Caco-2 (cell line): ENCODE measurements around the gene TBATA. TPM values are rescaled to one million over a fixed set of nuclear protein-coding genes. Genes with fewer than 3 reads are reported as not detected.

Experiments
- BruUV-seq: library from RNA; stranded (reverse); fragments of 400-500 nt; replicated peaks from 2 replicates; lab custom pipeline; 2021; lab: Mats Ljungman, UMichigan
- CTCF ChIA-PET: fragments of 300-600 bp; sonication (Branson Sonifier 250); formaldehyde crosslinking; loops from one replicate; lab custom pipeline; 2022; ENCODE audit warnings: antibody characterized with exemption; lab: Charles Lee
- POLR2A ChIA-PET: fragments of 300-600 bp; sonication (Branson Sonifier 250); formaldehyde crosslinking; loops from one replicate; lab custom pipeline; 2022; ENCODE audit warnings: antibody characterized with exemption; lab: Charles Lee
- DNase-seq, 2 experiments: peaks; one replicate each; pipeline versions ENCODE4 v3.0.0 to v3.0.0-alpha.2; 2020 to 2022
- H3K27me3 ChIP-seq: replicated peaks from 2 replicates; pipeline ENCODE4 v1.6.0; 2011; ENCODE audit warnings: low read length; ENCODE audit not compliant: control insufficient read depth, insufficient read depth
- H3K36me3 ChIP-seq: 2 replicates; pipeline ENCODE4 v1.5.1; 2011; ENCODE audit warnings: low read length; ENCODE audit not compliant: control insufficient read depth, insufficient read depth
- H3K4me1 ChIP-seq: fragments of 250-450 bp; sonication (Bioruptor Pico); 2 replicates; pipeline ENCODE4 v1.5.1; 2020; ENCODE audit warnings: mild to moderate bottlenecking
- H3K4me3 ChIP-seq: 2 replicates; pipeline ENCODE4 v1.5.1; 2011; ENCODE audit warnings: low read depth, mild to moderate bottlenecking, control low read depth, low read length
- H3K9me3 ChIP-seq: fragments of 250-450 bp; sonication (Bioruptor Pico); 2 replicates; pipeline ENCODE4 v1.5.1; 2020; ENCODE audit warnings: mild to moderate bottlenecking, moderate library complexity
- H3K27ac Mint-ChIP-seq: one replicate; pipeline ENCODE4 v1.8.0; 2022; ENCODE audit warnings: mixed read lengths; ENCODE audit not compliant: unreplicated experiment
- H3K27me3 Mint-ChIP-seq: one replicate; pipeline ENCODE4 v1.8.0; 2022; ENCODE audit warnings: mixed read lengths; ENCODE audit not compliant: insufficient read depth, unreplicated experiment
- H3K36me3 Mint-ChIP-seq: one replicate; pipeline ENCODE4 v1.8.0; 2022; ENCODE audit warnings: mild to moderate bottlenecking, mixed read lengths; ENCODE audit not compliant: insufficient read depth, unreplicated experiment
- H3K4me1 Mint-ChIP-seq: one replicate; pipeline ENCODE4 v1.8.0; 2022; ENCODE audit warnings: low read depth, mixed read lengths; ENCODE audit not compliant: unreplicated experiment
- H3K4me3 Mint-ChIP-seq: one replicate; pipeline ENCODE4 v1.8.0; 2022; ENCODE audit warnings: mild to moderate bottlenecking, moderate library complexity, mixed read lengths; ENCODE audit not compliant: unreplicated experiment
- H3K9me3 Mint-ChIP-seq: one replicate; pipeline ENCODE4 v1.8.0; 2022; ENCODE audit warnings: mixed read lengths; ENCODE audit not compliant: unreplicated experiment
- intact Hi-C: fragments of 100-400 bp; cut with micrococcal nuclease; formaldehyde crosslinking; loops from one replicate; pipeline ENCODE4 v1.10.0; 2022; ENCODE audit not compliant: unreplicated experiment
- total RNA-seq: library from RNA; stranded (reverse); gene quantifications from 2 replicates; pipeline ENCODE4 v1.2.3, GENCODE V29; 2022
- TF ChIP-seq, protein P1 (sequence below), 2 experiments: fragments of 200-600 bp in 1 of 2; IDR thresholded peaks; 1 replicate in 1 of 2; 2 replicates in 1 of 2; pipeline versions ENCODE4 v1.5.1 to v1.8.0; 2011 to 2022; ENCODE audit warnings: antibody characterized with exemption in 1 of 2, control low read depth in 1 of 2, inconsistent platforms in 1 of 2, low read depth in 1 of 2, low read length in 1 of 2, mild to moderate bottlenecking in 1 of 2, moderate library complexity in 1 of 2; ENCODE audit not compliant: insufficient read depth in 1 of 2, severe bottlenecking in 1 of 2, unreplicated experiment in 1 of 2

TBATA gene
- total RNA-seq, 1 experiment from 2014 or later, result not detected

- H3K27me3 Mint-ChIP-seq, result peaks cover 4% of the 10 kb centered on the region
- TF ChIP-seq, protein P1, sequence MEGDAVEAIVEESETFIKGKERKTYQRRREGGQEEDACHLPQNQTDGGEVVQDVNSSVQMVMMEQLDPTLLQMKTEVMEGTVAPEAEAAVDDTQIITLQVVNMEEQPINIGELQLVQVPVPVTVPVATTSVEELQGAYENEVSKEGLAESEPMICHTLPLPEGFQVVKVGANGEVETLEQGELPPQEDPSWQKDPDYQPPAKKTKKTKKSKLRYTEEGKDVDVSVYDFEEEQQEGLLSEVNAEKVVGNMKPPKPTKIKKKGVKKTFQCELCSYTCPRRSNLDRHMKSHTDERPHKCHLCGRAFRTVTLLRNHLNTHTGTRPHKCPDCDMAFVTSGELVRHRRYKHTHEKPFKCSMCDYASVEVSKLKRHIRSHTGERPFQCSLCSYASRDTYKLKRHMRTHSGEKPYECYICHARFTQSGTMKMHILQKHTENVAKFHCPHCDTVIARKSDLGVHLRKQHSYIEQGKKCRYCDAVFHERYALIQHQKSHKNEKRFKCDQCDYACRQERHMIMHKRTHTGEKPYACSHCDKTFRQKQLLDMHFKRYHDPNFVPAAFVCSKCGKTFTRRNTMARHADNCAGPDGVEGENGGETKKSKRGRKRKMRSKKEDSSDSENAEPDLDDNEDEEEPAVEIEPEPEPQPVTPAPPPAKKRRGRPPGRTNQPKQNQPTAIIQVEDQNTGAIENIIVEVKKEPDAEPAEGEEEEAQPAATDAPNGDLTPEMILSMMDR (IDR thresholded peaks at IDR 0.05; ENCODE audit: insufficient read depth in 1 of 2, low read depth in 1 of 2, low read length in 1 of 2, severe bottlenecking in 1 of 2, unreplicated experiment in 1 of 2), result no peak
- no peak for DNase-seq
- no peaks in the 10 kb centered on the region for H3K27me3 ChIP-seq
- no peaks in the 10 kb centered on the region for H3K36me3 Mint-ChIP-seq
- H3K4me3 ChIP-seq, result no peak overlapping the region
- ChIA-PET CTCF (no interaction called here), POLR2A (no interaction called here)
- no peaks in the 10 kb centered on the region for H3K36me3 ChIP-seq
- no peak overlapping the region for H3K4me3 Mint-ChIP-seq
- H3K9me3 Mint-ChIP-seq, result no peaks in the 10 kb centered on the region
- no peaks in the 10 kb centered on the region for H3K9me3 ChIP-seq
- H3K4me1 Mint-ChIP-seq, result no peaks in the 10 kb centered on the region
- peaks cover 16% of the 10 kb centered on the region for H3K4me1 ChIP-seq
- intact Hi-C loops, result no loop called here
- H3K27ac Mint-ChIP-seq, result no peak overlapping the region
- no TSS peak for BruUV-seq
These were observed 5.4 kb downstream of the TBATA start for GRCh38 chr10:70779511-70780369.

GRCh38 chr10:70779088-70779487 lies 6.1 kb downstream of the TBATA start:
- Mint-ChIP-seq H3K9me3 (no peaks in the 10 kb centered on the region), H3K4me1 (no peaks in the 10 kb centered on the region), H3K27ac (no peak overlapping the region), H3K36me3 (no peaks in the 10 kb centered on the region), H3K4me3 (no peak overlapping the region), H3K27me3 (peaks cover 4% of the 10 kb centered on the region)
- Histone ChIP-seq H3K4me3 (no peak overlapping the region), H3K27me3 (no peaks in the 10 kb centered on the region), H3K36me3 (no peaks in the 10 kb centered on the region), H3K4me1 (peaks cover 16% of the 10 kb centered on the region), H3K9me3 (no peaks in the 10 kb centered on the region)
- intact Hi-C loops, result no loop called here
- ChIA-PET CTCF (no interaction called here), POLR2A (no interaction called here)
- no TSS peak for BruUV-seq
- TF ChIP-seq, protein P1 (IDR thresholded peaks at IDR 0.05; ENCODE audit: insufficient read depth in 1 of 2, low read depth in 1 of 2, low read length in 1 of 2, severe bottlenecking in 1 of 2, unreplicated experiment in 1 of 2), result no peak
- DNase-seq, result no peak

- H3K4me3 Mint-ChIP-seq, result no peak overlapping the region
- CTCF ChIA-PET, result interaction anchor here (2.3 kb wide), 1 partner anchor 17 kb away, joined by 10 read pairs; no protein-coding TSS in a partner anchor
These were observed 6.8 kb downstream of the TBATA start for GRCh38 chr10:70778267-70778924.

More at GRCh38 chr10:70778267-70778924, 6.8 kb downstream of the TBATA start:
- Histone ChIP-seq H3K9me3 (no peaks in the 10 kb centered on the region), H3K4me1 (peaks cover 16% of the 10 kb centered on the region), H3K4me3 (no peak overlapping the region), H3K27me3 (no peaks in the 10 kb centered on the region), H3K36me3 (no peaks in the 10 kb centered on the region)
- H3K27me3 Mint-ChIP-seq, result peaks cover 3% of the 10 kb centered on the region
- intact Hi-C loops, result no loop called here
- no peak overlapping the region for H3K27ac Mint-ChIP-seq
- POLR2A ChIA-PET, result no interaction called here
- H3K9me3 Mint-ChIP-seq, result no peaks in the 10 kb centered on the region
- TF ChIP-seq, protein P1 (IDR thresholded peaks at IDR 0.05; ENCODE audit: insufficient read depth in 1 of 2, low read depth in 1 of 2, low read length in 1 of 2, severe bottlenecking in 1 of 2, unreplicated experiment in 1 of 2), result no peak
- DNase-seq, result no peak
- no TSS peak for BruUV-seq
- no peaks in the 10 kb centered on the region for H3K36me3 Mint-ChIP-seq
- no peaks in the 10 kb centered on the region for H3K4me1 Mint-ChIP-seq
